LoVo (cell line): Measurements from ENCODE around the gene ARHGEF40.

Source experiments
- DNase-seq: peaks from one replicate; pipeline ENCODE4 v3.0.0-alpha.2; 2016; ENCODE audit warnings: low spot score

The ARHGEF40 gene

DNA sequence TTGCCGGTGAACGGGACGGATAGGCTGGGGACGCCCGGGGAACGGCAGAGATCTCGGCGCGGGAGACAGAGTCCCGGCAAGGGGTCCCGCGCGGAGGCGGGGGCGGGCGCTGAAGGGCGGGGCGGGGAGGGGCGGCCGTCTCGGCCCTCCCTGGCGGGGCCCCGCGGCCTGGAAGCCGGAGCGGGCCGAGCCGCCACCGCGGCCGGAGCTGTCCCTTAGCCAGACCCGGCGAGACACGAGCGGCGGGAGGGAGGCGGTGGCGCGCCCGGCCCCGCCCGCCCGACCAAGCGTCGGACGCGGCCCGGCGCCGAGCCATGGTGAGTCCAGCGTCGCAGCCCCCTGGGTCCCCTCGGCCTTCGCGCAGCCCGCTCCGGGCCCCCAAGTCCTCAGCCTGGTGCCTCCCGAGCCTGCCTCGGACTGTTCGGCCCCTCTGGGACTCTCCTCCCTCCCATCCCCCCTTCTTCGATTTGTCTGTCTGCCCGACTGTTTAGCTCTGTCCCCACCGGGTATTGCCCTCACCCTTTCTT, at the start of gene ARHGEF40:
Gene ARHGEF40, plus strand, starts transcription at position 222 of the 527 bp plus-strand sequence. Its CDS starts 93 bp downstream, at position 315.
- DNase-seq = peak; percentile 23

- DNase-seq = no peak
Observed at GRCh38 chr14:21020977-21021545, 49.0 kb upstream of the ARHGEF40 start.

GRCh38 chr14:21022686-21023085, 47.4 kb upstream of the ARHGEF40 start:
- no peak for DNase-seq

GRCh38 chr14:21023174-21023573, 46.9 kb upstream of the ARHGEF40 start:
- no peak for DNase-seq

GRCh38 chr14:21023817-21024584, 46.1 kb upstream of the ARHGEF40 start:
- no peak for DNase-seq

DNA sequence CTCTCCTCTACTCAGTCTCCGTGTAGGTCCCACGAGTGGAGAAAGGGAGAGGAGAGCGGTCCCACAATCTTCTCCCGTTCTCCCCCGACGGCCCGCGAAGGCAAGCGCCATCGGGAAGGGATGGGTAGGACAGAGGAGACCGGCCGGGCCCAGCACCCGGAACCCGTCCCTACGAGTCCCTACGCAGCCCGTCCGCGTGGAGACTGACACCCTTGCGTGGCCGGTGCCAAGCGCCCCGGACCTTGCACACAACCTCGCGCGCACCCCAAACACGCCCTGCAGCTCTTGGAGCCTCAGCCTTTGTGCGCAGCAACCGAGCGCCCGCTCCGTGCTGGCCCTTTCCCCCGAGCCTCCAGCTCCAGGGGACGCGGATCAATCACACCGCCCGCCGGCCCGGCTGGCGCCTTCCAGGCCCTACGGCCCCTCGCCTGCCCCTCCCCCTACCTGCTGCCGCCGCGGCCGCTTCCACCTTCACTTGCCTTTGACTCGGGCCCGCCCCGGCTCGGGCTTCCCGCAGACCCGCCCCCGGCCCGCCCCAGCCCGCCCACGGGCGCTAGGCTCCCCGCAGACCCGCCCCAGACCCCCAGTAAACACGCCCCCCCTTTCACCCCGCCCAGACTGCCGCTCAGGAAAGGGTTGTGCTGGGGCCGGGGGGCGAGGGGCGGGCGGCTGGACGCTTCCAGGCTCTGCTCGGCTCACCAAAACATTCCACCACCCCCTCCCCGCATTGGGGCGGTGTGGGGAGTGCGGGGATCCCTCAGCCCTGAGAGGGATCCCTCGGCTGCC, 45.3 kb upstream of the ARHGEF40 start, which contains the start of gene NDRG2:
Gene NDRG2, minus strand, starts transcription at position 477 of the 786 bp plus-strand sequence. CDS start 1,746 bp downstream, outside the sequence.
- DNase-seq = peak; percentile 72

GRCh38 chr14:21025371-21026273, 44.5 kb upstream of the ARHGEF40 start:
- no peak for DNase-seq

DNA sequence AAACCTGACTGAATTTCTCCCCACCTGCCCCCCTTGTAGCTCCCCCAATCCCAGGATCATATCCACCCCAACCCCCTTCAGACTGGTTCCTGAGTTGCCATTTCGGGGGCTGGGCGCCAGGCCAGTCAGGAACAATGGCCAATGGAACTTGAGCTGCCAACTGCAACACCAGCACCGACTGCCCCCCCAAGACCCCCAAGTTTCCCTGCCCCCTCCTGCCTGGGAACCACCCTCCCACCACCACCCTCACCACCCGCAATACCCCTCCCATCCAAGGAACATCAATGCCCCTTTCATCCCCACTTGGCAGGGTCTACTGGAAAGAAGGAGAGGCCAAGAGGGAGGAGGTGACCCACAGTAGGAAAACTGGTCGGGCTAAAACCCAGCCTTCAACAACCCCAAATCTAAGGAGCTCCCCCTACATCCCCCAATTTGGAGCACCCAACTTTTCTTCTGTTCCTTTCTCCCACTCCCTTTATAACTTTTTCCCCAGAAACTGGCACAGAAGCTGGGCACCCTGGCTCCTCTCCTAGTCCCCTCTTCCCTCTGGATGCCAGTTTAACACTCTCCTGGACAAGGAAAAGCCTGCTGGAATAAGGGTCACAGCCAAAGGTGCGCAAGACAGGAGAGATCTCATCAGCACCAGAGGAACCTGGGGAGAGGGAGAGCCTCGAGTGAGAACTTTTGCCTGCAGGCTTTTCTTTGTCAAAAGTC, 43.7 kb upstream of the ARHGEF40 start:
- DNase-seq = no peak

GRCh38 chr14:21026988-21027315, 43.2 kb upstream of the ARHGEF40 start:
- DNase-seq = no peak

GRCh38 chr14:21029917-21030316, 40.2 kb upstream of the ARHGEF40 start, which contains the start of gene TPPP2:
Gene TPPP2, plus strand, starts transcription at chr14:21030217. Its CDS starts 365 bp downstream, at chr14:21030582.
- no peak for DNase-seq

GRCh38 chr14:21030531-21030930, 39.6 kb upstream of the ARHGEF40 start:
- DNase-seq = no peak

DNA sequence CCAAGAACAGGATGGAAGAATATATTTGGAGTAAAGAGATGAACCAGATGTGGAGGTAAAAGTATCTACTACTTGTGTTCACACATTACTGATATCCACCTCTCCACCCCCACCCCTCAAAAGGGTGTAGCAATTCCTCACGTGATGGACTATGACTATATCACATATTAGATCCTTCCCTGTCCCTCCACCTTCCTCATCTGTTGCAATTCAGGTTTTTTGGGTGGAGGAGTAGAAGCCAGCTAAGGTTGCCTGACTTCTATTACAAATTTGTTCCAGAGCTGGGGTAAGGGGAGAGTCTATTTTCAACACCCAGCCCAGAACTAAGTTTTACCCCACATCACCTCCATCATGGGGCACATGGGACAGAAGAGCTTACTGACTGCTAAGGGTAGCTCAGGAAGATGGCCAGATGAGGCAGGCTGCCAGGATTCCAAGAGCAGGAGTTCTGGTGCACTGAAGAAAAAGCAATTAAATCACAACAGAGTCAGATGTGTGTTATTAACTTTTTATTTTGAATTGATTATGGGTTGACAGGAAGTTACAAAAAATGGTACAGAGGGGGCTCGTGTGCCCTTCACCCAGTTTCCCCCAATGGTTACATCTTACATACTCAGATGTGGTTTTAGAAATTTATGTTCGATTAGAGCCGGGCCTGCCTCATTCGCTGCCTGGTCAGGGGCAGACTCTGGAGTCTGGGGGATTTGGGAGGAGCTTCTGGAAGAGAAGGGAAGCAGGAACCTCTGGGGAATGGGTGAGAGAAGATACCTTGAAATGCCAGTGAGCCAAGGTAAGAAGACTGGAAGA, 37.6 kb upstream of the ARHGEF40 start:
- no peak for DNase-seq

GRCh38 chr14:21033133-21033698, 36.9 kb upstream of the ARHGEF40 start:
- no peak for DNase-seq

- DNase-seq = no peak
Observed at GRCh38 chr14:21034707-21035106, 35.4 kb upstream of the ARHGEF40 start, which contains the start of gene RNASE13. Gene RNASE13, minus strand, starts transcription at chr14:21034807. Its CDS starts 519 bp downstream, at chr14:21034288.

- DNase-seq = peak; percentile 32
Observed at GRCh38 chr14:21036751-21037150, 33.4 kb upstream of the ARHGEF40 start.

DNA sequence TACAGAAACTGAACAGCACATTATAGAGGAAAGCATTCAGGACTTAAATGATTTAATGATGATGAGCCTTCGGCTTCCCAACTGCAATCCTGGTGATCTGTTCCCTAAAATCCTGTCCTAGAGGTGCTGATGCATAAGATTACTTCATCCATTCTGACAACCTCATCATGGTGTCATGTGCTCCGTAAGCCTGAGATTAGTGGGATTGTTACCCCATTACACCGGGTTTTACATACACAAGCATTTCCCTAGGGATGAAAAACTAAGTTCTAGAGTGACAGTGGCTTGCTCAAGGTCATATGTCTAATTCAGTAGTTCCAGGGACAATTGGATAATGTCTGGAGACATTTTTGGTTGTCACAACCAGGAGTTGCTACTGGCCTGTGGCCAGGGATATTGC, 32.9 kb upstream of the ARHGEF40 start:
- DNase-seq = no peak

GRCh38 chr14:21038441-21039422, 31.4 kb upstream of the ARHGEF40 start:
- DNase-seq = no peak
